Astrocyte (in vitro differentiated cells and primary cell): ENCODE data around the gene ADGRF3. TPM values are rescaled to one million over a fixed set of nuclear protein-coding genes. Genes with fewer than 3 reads are reported as not detected.

Experiments used
- DNase-seq: peaks from one replicate; pipeline ENCODE4 v3.0.0-alpha.2; 2010; ENCODE audit warnings: low read depth
- FAIRE-seq: peaks from 2 replicates; lab custom pipeline; 2011; peaks lifted over from hg19 to GRCh38; lab: Jason Lieb, UNC
- H2AFZ ChIP-seq: 2 replicates; pipeline ENCODE4 v1.6.0; 2012; ENCODE audit warnings: low read depth, low read length, inconsistent platforms
- H3K27ac ChIP-seq: 2 replicates; pipeline ENCODE4 v1.5.1; 2011; ENCODE audit warnings: low read depth, low read length, inconsistent platforms
- H3K27me3 ChIP-seq: 2 replicates; pipeline ENCODE4 v1.6.0; 2011; ENCODE audit warnings: low read length, inconsistent platforms; ENCODE audit not compliant: insufficient read depth
- H3K36me3 ChIP-seq: 2 replicates; pipeline ENCODE4 v1.5.1; 2011; ENCODE audit warnings: low read length, inconsistent platforms; ENCODE audit not compliant: insufficient read depth
- H3K4me1 ChIP-seq: 2 replicates; pipeline ENCODE4 v1.5.1; 2011; ENCODE audit warnings: low read length, inconsistent platforms; ENCODE audit not compliant: insufficient read depth
- H3K4me2 ChIP-seq: 2 replicates; pipeline ENCODE4 v1.6.0; 2012; ENCODE audit warnings: low read length, inconsistent platforms
- H3K4me3 ChIP-seq: 2 replicates; pipeline ENCODE4 v1.5.1; 2011; ENCODE audit warnings: low read depth, mild to moderate bottlenecking, low read length, inconsistent platforms; ENCODE audit not compliant: insufficient read depth
- H3K79me2 ChIP-seq: 2 replicates; pipeline ENCODE4 v1.6.0; 2012; ENCODE audit warnings: mild to moderate bottlenecking, low read length, inconsistent platforms; ENCODE audit not compliant: insufficient read depth
- H3K9ac ChIP-seq: 2 replicates; pipeline ENCODE4 v1.6.0; 2012; ENCODE audit warnings: mild to moderate bottlenecking, low read length, inconsistent platforms
- H3K9me3 ChIP-seq: 2 replicates; pipeline ENCODE4 v1.5.1; 2012; ENCODE audit warnings: low read depth, mild to moderate bottlenecking, low read length, inconsistent platforms; ENCODE audit not compliant: insufficient read depth
- H4K20me1 ChIP-seq: 2 replicates; pipeline ENCODE4 v1.6.0; 2012; ENCODE audit warnings: low read length, inconsistent platforms; ENCODE audit not compliant: insufficient read depth
- H3K27ac Mint-ChIP-seq: one replicate; pipeline ENCODE4 v1.8.0; 2021; ENCODE audit warnings: mild to moderate bottlenecking, mixed read lengths; ENCODE audit not compliant: unreplicated experiment
- H3K27me3 Mint-ChIP-seq: one replicate; pipeline ENCODE4 v1.8.0; 2021; ENCODE audit warnings: low read depth, mixed read lengths; ENCODE audit not compliant: unreplicated experiment
- H3K36me3 Mint-ChIP-seq: one replicate; pipeline ENCODE4 v1.8.0; 2021; ENCODE audit warnings: low read depth, mixed read lengths; ENCODE audit not compliant: unreplicated experiment
- H3K4me1 Mint-ChIP-seq: one replicate; pipeline ENCODE4 v1.8.0; 2021; ENCODE audit warnings: low read depth, mixed read lengths; ENCODE audit not compliant: unreplicated experiment
- H3K4me3 Mint-ChIP-seq: one replicate; pipeline ENCODE4 v1.8.0; 2021; ENCODE audit warnings: mild to moderate bottlenecking, moderate library complexity, mixed read lengths; ENCODE audit not compliant: unreplicated experiment
- H3K9me3 Mint-ChIP-seq: one replicate; pipeline ENCODE4 v1.8.0; 2021; ENCODE audit warnings: mild to moderate bottlenecking, mixed read lengths; ENCODE audit not compliant: unreplicated experiment
- EZH2 ChIP-seq: IDR thresholded peaks from 2 replicates; pipeline ENCODE4 v1.6.1; 2012; ENCODE audit warnings: mild to moderate bottlenecking, low read length, inconsistent platforms; ENCODE audit not compliant: insufficient read depth
- total RNA-seq: library from RNA; stranded (reverse); gene quantifications from 2 replicates; pipeline ENCODE4 v1.2.1, GENCODE V29; 2021
- TF ChIP-seq, protein P1 (sequence below): IDR thresholded peaks from 2 replicates; pipeline ENCODE4 v1.5.1; 2011; ENCODE audit warnings: low read depth, mild to moderate bottlenecking, inconsistent platforms, low read length, moderate library complexity; ENCODE audit not compliant: insufficient read depth

ADGRF3 gene
- total RNA-seq, 1 donor from 2014 or later, result 0.16 TPM

DNA sequence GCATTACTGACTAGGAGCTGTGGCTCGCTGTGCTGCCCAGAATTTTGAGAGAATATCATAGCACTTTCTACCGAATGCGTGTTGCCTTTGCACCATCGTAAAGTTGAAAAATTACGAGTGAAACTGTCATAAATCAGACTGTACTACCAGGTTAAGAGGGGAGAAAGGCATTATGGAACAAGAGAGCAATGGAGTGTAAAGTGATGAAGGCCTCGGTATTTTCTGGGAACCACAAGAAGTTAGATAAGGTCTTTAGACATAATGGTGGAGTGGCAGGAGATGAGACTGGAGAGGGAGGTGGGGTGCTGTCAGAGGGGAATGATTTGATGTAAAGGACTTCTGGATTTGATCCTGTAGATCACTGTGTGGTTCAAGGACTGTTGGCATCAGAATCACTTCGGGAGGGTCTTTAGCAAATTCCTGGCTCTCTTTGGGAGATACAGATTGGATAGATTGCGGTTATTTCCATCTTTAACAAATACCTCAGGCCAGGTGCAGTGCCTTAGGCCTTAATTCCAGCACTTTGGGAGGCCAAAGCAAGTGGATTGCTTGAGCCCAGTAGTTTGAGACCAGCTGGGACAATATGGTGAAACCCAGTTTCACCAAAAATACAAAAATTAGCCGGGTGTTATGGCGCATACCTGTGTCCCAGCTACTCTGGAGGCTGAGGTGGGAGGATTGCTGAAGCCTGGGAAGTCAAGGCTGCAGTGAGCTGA is 4.9 kb upstream of the ADGRF3 start:
- Histone ChIP-seq H3K9me3 (no peaks in the 10 kb centered on the region), H4K20me1 (peaks cover 25% of the 10 kb centered on the region), H3K4me1 (peaks cover 23% of the 10 kb centered on the region), H3K4me2 (no peak overlapping the region), H2AFZ (no peak overlapping the region), H3K9ac (no peak overlapping the region), H3K27ac (no peak overlapping the region), H3K36me3 (no peaks in the 10 kb centered on the region), H3K79me2 (peaks cover 89% of the 10 kb centered on the region), H3K4me3 (no peak overlapping the region), H3K27me3 (no peaks in the 10 kb centered on the region)
- H3K27ac Mint-ChIP-seq, result no peak overlapping the region
- no peak for TF ChIP-seq EZH2
- TF ChIP-seq, protein P1, sequence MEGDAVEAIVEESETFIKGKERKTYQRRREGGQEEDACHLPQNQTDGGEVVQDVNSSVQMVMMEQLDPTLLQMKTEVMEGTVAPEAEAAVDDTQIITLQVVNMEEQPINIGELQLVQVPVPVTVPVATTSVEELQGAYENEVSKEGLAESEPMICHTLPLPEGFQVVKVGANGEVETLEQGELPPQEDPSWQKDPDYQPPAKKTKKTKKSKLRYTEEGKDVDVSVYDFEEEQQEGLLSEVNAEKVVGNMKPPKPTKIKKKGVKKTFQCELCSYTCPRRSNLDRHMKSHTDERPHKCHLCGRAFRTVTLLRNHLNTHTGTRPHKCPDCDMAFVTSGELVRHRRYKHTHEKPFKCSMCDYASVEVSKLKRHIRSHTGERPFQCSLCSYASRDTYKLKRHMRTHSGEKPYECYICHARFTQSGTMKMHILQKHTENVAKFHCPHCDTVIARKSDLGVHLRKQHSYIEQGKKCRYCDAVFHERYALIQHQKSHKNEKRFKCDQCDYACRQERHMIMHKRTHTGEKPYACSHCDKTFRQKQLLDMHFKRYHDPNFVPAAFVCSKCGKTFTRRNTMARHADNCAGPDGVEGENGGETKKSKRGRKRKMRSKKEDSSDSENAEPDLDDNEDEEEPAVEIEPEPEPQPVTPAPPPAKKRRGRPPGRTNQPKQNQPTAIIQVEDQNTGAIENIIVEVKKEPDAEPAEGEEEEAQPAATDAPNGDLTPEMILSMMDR, result no peak
- no peaks in the 10 kb centered on the region for H3K9me3 Mint-ChIP-seq
- H3K27me3 Mint-ChIP-seq, result no peaks in the 10 kb centered on the region
- FAIRE-seq, result no peak
- peaks cover 27% of the 10 kb centered on the region for H3K4me1 Mint-ChIP-seq
- peaks cover 3% of the 10 kb centered on the region for H3K36me3 Mint-ChIP-seq
- no peak for DNase-seq
- H3K4me3 Mint-ChIP-seq, result no peak overlapping the region

DNA sequence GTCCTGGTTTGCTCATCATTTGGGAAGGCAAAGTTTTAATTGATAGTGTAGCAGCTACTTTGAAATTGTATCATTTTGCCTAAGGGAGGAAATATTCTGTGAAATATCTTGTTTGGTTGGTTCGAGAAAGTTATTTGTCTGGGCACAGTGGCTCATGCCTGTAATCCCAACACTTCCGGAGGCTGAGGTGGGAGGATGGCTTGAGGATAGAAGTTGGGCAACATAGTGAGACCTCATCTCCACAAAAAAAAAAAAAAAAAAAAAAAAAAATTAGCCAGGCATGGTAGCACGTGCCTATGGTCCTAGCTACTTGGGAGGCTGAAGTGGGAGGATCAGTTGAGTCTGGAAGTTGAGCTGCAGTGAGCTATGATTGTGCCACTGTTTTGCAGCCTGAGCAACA is 3.1 kb upstream of the ADGRF3 start:
- H3K36me3 Mint-ChIP-seq, result peaks cover 3% of the 10 kb centered on the region
- no peak for TF ChIP-seq EZH2
- TF ChIP-seq, protein P1, result no peak
- Histone ChIP-seq H3K4me1 (peaks cover 10% of the 10 kb centered on the region), H3K79me2 (peaks cover 89% of the 10 kb centered on the region), H3K36me3 (no peaks in the 10 kb centered on the region), H3K9me3 (no peaks in the 10 kb centered on the region), H3K27me3 (no peaks in the 10 kb centered on the region), H2AFZ (no peak overlapping the region), H3K9ac (no peak overlapping the region), H3K4me3 (no peak overlapping the region), H3K4me2 (no peak overlapping the region), H3K27ac (no peak overlapping the region), H4K20me1 (peaks cover 24% of the 10 kb centered on the region)
- DNase-seq, result no peak
- FAIRE-seq, result no peak
- H3K27ac Mint-ChIP-seq, result no peak overlapping the region
- H3K27me3 Mint-ChIP-seq, result no peaks in the 10 kb centered on the region
- peak overlapping the region; percentile 51 for H3K4me3 Mint-ChIP-seq
- peaks cover 14% of the 10 kb centered on the region for H3K4me1 Mint-ChIP-seq
- H3K9me3 Mint-ChIP-seq, result no peaks in the 10 kb centered on the region

DNA sequence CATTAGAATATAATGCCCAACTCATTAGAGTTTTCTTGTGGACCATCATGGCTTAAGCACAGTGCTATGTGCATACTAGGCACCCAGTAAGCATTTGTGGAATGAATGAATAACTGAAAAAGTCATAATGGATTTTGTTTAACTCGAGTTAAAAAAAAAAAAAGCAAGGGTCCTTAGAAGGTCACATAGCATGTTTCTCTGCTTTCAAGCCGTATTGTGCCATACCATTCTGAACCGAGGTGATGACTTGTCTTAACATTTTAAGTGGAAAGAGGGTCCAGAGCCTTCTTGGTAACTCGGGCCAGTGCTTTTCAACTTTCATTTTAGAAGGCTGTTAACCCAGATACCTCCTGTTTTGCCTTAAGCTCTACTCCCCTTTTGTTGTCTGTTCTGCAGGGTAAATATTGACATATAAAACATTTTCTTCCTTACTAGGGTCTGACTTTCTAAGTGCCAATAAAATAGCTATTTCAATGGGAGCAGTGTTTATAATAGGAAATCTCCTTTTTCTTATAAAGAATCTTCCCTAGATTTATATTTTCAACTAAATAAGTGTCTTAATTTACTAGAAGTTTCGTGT is 787 bp upstream of the ADGRF3 start:
- peak overlapping the region; percentile 76 for H2AFZ ChIP-seq
- H3K36me3 ChIP-seq, result no peaks in the 10 kb centered on the region
- no peaks in the 10 kb centered on the region for H3K27me3 Mint-ChIP-seq
- peak overlapping the region; percentile 90 for H3K4me3 ChIP-seq
- peak; percentile 39 for DNase-seq
- H3K27me3 ChIP-seq, result no peaks in the 10 kb centered on the region
- no peak for FAIRE-seq
- peaks cover 15% of the 10 kb centered on the region for H3K4me1 ChIP-seq
- no peaks in the 10 kb centered on the region for H3K9me3 ChIP-seq
- H3K9me3 Mint-ChIP-seq, result no peaks in the 10 kb centered on the region
- peak overlapping the region; percentile 80 for H3K27ac ChIP-seq
- peaks cover 75% of the 10 kb centered on the region for H3K79me2 ChIP-seq
- H4K20me1 ChIP-seq, result peaks cover 24% of the 10 kb centered on the region
- peak overlapping the region; percentile 22 for H3K27ac Mint-ChIP-seq
- no peak for TF ChIP-seq EZH2
- TF ChIP-seq, protein P1, result no peak
- peak overlapping the region; percentile 97 for H3K4me3 Mint-ChIP-seq
- H3K36me3 Mint-ChIP-seq, result peaks cover 3% of the 10 kb centered on the region
- H3K4me1 Mint-ChIP-seq, result peaks cover 14% of the 10 kb centered on the region
- H3K9ac ChIP-seq, result peak overlapping the region; percentile 84
- H3K4me2 ChIP-seq, result peak overlapping the region; percentile 92
